ENCODE measurements around the gene AP2M1.

Gene AP2M1

DNA sequence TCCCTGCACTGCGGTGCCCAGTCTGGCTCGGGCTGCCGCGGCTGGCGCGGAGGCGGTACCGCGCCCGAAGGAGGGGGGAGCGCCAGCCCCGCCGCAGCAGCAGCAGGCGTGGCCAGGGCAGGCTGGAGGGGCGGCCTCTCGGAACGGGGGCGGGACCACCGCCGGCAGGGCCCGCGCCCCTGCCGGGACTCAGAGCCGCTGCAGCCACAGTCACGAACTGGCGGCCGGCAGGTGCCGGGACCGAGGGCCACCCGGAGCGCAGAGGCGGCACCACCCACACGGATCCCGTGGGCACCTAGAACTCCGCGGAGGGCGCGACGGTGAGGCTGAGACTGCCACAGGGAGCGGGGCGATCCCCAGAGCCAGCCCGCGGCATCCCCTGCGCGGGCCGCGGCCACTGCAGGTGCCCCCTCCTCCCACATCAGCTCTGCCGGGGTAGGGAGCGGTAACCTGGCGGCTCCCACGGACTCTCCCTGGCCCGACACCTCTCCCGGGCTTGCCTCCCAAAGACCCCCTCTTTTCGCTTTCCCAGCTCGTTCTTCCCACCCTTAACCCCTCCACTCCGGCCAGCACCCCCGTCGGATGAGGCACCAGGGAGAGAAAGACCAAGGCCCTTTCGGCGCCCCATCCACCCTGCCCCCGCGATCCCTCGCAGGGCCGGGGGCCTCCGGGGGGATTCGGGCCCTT, 54.9 kb downstream of the AP2M1 start, which contains the start of gene VWA5B2:
TSS of gene VWA5B2 (plus strand) at position 192 of the 687 bp plus-strand sequence. CDS start 944 bp downstream, outside the sequence.
- peak; percentile 64 for DNase-seq

DNA sequence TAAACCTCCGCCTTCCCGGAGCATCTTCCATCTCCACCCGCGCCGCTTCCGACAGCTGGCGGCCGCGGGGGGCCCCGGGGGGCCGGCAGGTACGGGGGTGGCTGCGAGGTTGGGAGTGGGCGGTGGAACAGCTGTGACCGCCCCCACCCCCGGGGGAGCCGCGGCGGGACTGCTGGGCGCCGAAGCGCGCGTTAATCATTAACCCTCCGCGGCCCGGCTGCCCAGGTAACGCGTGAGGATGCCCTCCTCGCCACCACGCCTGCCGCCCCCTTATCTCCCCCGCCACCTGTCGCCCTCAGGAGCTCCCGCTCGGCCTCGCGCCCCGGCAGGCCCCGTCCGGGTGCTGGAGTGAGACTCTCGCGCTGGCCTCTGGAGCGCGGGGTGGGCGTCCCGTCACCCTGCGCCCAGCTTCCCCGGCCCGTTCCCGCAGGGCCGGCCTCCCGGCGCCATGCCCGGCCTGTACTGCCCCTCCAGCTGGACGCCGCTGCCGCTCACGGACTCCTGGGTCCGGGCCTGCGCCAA, 55.5 kb downstream of the AP2M1 start:
- DNase-seq = peak; percentile 22

DNA sequence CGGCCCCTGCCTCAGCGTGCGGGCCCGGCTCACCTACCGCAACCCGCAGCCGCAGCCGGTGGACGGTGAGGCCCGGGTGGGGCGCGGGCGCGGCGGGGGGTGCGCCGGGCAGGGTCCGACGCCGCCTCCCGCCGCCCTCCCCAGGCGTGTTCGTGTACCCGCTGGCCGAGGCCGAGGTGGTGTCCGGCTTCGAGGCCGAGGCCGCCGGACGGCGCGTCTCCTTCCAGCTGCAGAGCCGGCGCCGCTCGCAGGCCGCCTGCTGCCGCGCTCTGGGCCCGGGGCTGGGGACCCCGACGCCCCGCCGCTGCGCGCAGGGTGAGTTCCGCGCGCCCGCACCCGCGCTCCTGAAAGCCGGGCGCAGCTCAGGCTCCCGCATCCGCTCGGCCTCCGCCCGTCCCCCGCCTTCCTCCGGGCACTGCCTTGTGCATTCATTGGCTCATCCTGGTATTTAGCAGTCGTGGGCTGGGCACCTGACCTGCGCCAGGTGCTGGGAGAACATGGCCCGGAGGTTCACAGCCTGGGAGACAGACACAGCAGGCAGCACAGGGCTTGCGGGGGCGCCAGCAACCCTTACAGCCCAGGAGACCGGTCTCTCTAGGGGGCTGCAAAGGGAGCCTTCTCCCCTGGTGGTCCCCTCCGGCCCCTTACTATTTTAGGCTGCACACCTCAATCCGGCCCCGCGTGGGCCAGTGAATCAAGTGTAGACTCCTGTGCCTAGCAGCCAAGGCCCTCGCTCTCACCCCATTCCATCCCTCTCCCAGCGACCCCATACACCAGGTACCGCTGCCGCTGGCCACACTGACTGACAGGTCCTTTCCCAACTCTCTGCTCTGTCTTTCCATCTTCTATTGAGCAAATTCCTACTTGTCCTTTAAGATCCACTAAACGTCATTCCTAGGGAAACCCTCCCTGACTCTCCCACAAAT, 56.2 kb downstream of the AP2M1 start:
- DNase-seq = peak; percentile 57

DNA sequence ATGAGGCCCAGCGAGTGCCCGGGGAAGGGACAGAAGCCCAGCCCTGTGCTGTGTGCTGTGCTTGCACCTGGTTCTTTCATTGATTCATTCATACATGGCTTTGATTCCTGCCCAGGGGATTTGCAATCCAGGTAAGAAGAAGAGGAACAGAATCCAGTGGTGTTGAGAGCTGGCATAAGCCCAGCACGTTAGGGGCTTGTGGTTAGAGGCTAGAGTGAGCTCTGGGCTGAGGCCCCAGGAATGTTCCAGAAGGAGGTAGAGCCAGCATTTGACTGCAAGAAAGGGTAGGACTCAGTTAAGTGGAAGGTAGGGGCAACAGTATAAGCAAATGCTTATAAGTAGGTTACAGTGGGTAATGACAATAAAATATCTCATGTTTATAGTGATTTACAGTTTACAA, 57.0 kb downstream of the AP2M1 start:
- peak; percentile 4 for DNase-seq

DNA sequence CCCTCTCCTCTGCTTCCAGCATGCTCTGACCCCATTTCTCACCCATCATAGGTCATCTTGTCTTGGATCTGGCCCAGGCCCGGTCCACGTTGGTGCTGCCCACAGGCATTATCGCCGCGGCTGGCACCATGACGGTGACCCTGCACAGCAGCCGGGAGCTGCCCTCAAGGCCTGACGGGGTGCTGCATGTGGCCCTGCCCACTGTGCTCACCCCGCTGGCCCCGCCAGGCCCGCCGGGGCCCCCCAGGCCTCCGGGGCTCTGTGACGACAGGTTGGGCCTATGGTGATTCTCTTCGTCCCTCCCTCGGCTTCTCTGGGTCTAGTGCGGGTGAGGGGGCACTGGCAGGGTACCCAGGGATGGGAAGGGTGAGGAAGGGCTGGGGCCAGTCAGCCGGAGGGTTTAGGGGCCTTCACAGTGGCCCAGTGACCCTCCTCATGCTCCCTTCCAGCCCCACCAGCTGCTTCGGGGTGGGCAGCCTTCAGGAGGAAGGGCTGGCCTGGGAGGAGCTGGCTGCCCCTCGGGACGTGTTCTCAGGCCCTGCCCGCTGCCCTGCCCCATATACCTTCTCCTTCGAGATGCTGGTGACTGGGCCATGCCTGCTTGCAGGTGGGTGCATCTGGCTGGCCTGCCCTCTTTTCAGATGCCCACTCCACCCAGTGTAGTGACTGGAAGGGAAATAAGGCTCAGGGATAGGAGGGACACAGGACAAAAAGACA, 58.6 kb downstream of the AP2M1 start:
- DNase-seq = no peak

Data from NCI-H526 treated with DMSO at 0.1 percent for 48 hours (cell line).